Measurements from ENCODE around the gene ABCD4.
"Not testable (repeated sequence)": the region's sequence is repeated elsewhere in the genome, so short reads cannot be mapped to it uniquely, and the experiment has no call there.

The ABCD4 gene

GRCh38 chr14:74286736-74287135, 16.0 kb downstream of the ABCD4 start:
- peaks cover 2% of the 10 kb centered on the region for H3K36me3 Mint-ChIP-seq
- no peak overlapping the region for H3K27ac Mint-ChIP-seq
- H3K9me3 Mint-ChIP-seq (ENCODE audit: low read depth): no peaks in the 10 kb centered on the region
- no peaks in the 10 kb centered on the region for H3K4me1 Mint-ChIP-seq (ENCODE audit: low read depth)
- no peak overlapping the region for H3K4me3 Mint-ChIP-seq
- H3K27me3 Mint-ChIP-seq: no peaks in the 10 kb centered on the region

GRCh38 chr14:74281069-74281468, 21.7 kb downstream of the ABCD4 start:
- Mint-ChIP-seq H3K4me1 (ENCODE audit: low read depth) (no peaks in the 10 kb centered on the region), H3K4me3 (no peak overlapping the region), H3K9me3 (ENCODE audit: low read depth) (no peaks in the 10 kb centered on the region), H3K27me3 (no peaks in the 10 kb centered on the region), H3K36me3 (peaks cover 2% of the 10 kb centered on the region), H3K27ac (no peak overlapping the region)

- peaks cover 2% of the 10 kb centered on the region for H3K36me3 Mint-ChIP-seq
- no peaks in the 10 kb centered on the region for H3K9me3 Mint-ChIP-seq (ENCODE audit: low read depth)
- H3K4me3 Mint-ChIP-seq: no peak overlapping the region
- no peaks in the 10 kb centered on the region for H3K4me1 Mint-ChIP-seq (ENCODE audit: low read depth)
- H3K27ac Mint-ChIP-seq: no peak overlapping the region
- no peaks in the 10 kb centered on the region for H3K27me3 Mint-ChIP-seq
Observed at GRCh38 chr14:74278080-74278479, 24.7 kb downstream of the ABCD4 start.

GRCh38 chr14:74275241-74275841, 27.4 kb downstream of the ABCD4 start:
- Mint-ChIP-seq H3K4me3 (no peak overlapping the region), H3K9me3 (ENCODE audit: low read depth) (no peaks in the 10 kb centered on the region), H3K27ac (no peak overlapping the region), H3K4me1 (ENCODE audit: low read depth) (no peaks in the 10 kb centered on the region), H3K27me3 (peaks cover 5% of the 10 kb centered on the region), H3K36me3 (peaks cover 2% of the 10 kb centered on the region)

GRCh38 chr14:74271365-74271764, 31.4 kb downstream of the ABCD4 start:
- H3K27ac Mint-ChIP-seq: no peak overlapping the region
- no peaks in the 10 kb centered on the region for H3K36me3 Mint-ChIP-seq
- H3K4me1 Mint-ChIP-seq (ENCODE audit: low read depth): no peaks in the 10 kb centered on the region
- no peaks in the 10 kb centered on the region for H3K9me3 Mint-ChIP-seq (ENCODE audit: low read depth)
- H3K27me3 Mint-ChIP-seq: peaks cover 5% of the 10 kb centered on the region
- no peak overlapping the region for H3K4me3 Mint-ChIP-seq

GRCh38 chr14:74270382-74271177, 32.2 kb downstream of the ABCD4 start:
- H3K9me3 Mint-ChIP-seq (ENCODE audit: low read depth); H3K27ac Mint-ChIP-seq; H3K27me3 Mint-ChIP-seq; H3K4me1 Mint-ChIP-seq (ENCODE audit: low read depth); H3K4me3 Mint-ChIP-seq; H3K36me3 Mint-ChIP-seq: not testable (repeated sequence)

GRCh38 chr14:74267588-74267987, 35.1 kb downstream of the ABCD4 start:
- no peaks in the 10 kb centered on the region for H3K4me1 Mint-ChIP-seq (ENCODE audit: low read depth)
- no peaks in the 10 kb centered on the region for H3K36me3 Mint-ChIP-seq
- H3K9me3 Mint-ChIP-seq (ENCODE audit: low read depth): no peaks in the 10 kb centered on the region
- peaks cover 8% of the 10 kb centered on the region for H3K27me3 Mint-ChIP-seq
- no peak overlapping the region for H3K27ac Mint-ChIP-seq
- H3K4me3 Mint-ChIP-seq: no peak overlapping the region

- Mint-ChIP-seq H3K9me3 (ENCODE audit: low read depth) (no peaks in the 10 kb centered on the region), H3K4me3 (no peak overlapping the region), H3K27ac (no peak overlapping the region), H3K36me3 (no peaks in the 10 kb centered on the region), H3K27me3 (peaks cover 2% of the 10 kb centered on the region), H3K4me1 (ENCODE audit: low read depth) (no peaks in the 10 kb centered on the region)
Observed at GRCh38 chr14:74265301-74265965, 37.3 kb downstream of the ABCD4 start.

GRCh38 chr14:74263921-74264320, 38.8 kb downstream of the ABCD4 start:
- H3K9me3 Mint-ChIP-seq (ENCODE audit: low read depth): no peaks in the 10 kb centered on the region
- no peak overlapping the region for H3K27ac Mint-ChIP-seq
- H3K4me3 Mint-ChIP-seq: no peak overlapping the region
- no peaks in the 10 kb centered on the region for H3K4me1 Mint-ChIP-seq (ENCODE audit: low read depth)
- H3K36me3 Mint-ChIP-seq: no peaks in the 10 kb centered on the region
- H3K27me3 Mint-ChIP-seq: peaks cover 2% of the 10 kb centered on the region

- Mint-ChIP-seq H3K4me3 (no peak overlapping the region), H3K27ac (no peak overlapping the region), H3K9me3 (ENCODE audit: low read depth) (no peaks in the 10 kb centered on the region), H3K36me3 (no peaks in the 10 kb centered on the region), H3K4me1 (ENCODE audit: low read depth) (no peaks in the 10 kb centered on the region), H3K27me3 (peaks cover 2% of the 10 kb centered on the region)
Observed at GRCh38 chr14:74263181-74263580, 39.6 kb downstream of the ABCD4 start.

GRCh38 chr14:74262076-74262475, 40.7 kb downstream of the ABCD4 start:
- no peak overlapping the region for H3K27ac Mint-ChIP-seq
- H3K9me3 Mint-ChIP-seq (ENCODE audit: low read depth): no peaks in the 10 kb centered on the region
- no peaks in the 10 kb centered on the region for H3K36me3 Mint-ChIP-seq

GRCh38 chr14:74261288-74261687, 41.4 kb downstream of the ABCD4 start:
- H3K4me3 Mint-ChIP-seq: no peak overlapping the region
- no peak overlapping the region for H3K27ac Mint-ChIP-seq
- H3K9me3 Mint-ChIP-seq (ENCODE audit: low read depth): no peaks in the 10 kb centered on the region
- peaks cover 4% of the 10 kb centered on the region for H3K4me1 Mint-ChIP-seq (ENCODE audit: low read depth)
- peaks cover 2% of the 10 kb centered on the region for H3K27me3 Mint-ChIP-seq
- H3K36me3 Mint-ChIP-seq: no peaks in the 10 kb centered on the region

More at GRCh38 chr14:74262076-74262475, 40.7 kb downstream of the ABCD4 start:
- Mint-ChIP-seq H3K4me3 (no peak overlapping the region), H3K27me3 (peaks cover 2% of the 10 kb centered on the region), H3K4me1 (ENCODE audit: low read depth) (no peaks in the 10 kb centered on the region)

GRCh38 chr14:74260525-74261233, 42.1 kb downstream of the ABCD4 start:
- H3K4me1 Mint-ChIP-seq (ENCODE audit: low read depth): peaks cover 4% of the 10 kb centered on the region
- H3K36me3 Mint-ChIP-seq: no peaks in the 10 kb centered on the region
- H3K27ac Mint-ChIP-seq: no peak overlapping the region

GRCh38 chr14:74259513-74259912, 43.2 kb downstream of the ABCD4 start:
- H3K27ac Mint-ChIP-seq: no peak overlapping the region
- peaks cover 2% of the 10 kb centered on the region for H3K27me3 Mint-ChIP-seq
- H3K36me3 Mint-ChIP-seq: no peaks in the 10 kb centered on the region
- no peaks in the 10 kb centered on the region for H3K9me3 Mint-ChIP-seq (ENCODE audit: low read depth)
- H3K4me1 Mint-ChIP-seq (ENCODE audit: low read depth): peaks cover 4% of the 10 kb centered on the region
- H3K4me3 Mint-ChIP-seq: no peak overlapping the region

More at GRCh38 chr14:74260525-74261233, 42.1 kb downstream of the ABCD4 start:
- H3K4me3 Mint-ChIP-seq: no peak overlapping the region
- no peaks in the 10 kb centered on the region for H3K9me3 Mint-ChIP-seq (ENCODE audit: low read depth)
- peaks cover 2% of the 10 kb centered on the region for H3K27me3 Mint-ChIP-seq

GRCh38 chr14:74258764-74259035, 44.0 kb downstream of the ABCD4 start:
- Mint-ChIP-seq H3K27ac (no peak overlapping the region), H3K4me3 (peak overlapping the region; percentile 54), H3K36me3 (no peaks in the 10 kb centered on the region), H3K9me3 (ENCODE audit: low read depth) (no peaks in the 10 kb centered on the region), H3K4me1 (ENCODE audit: low read depth) (peaks cover 4% of the 10 kb centered on the region), H3K27me3 (peaks cover 2% of the 10 kb centered on the region)
